NCI-H748 (cell line): ENCODE results near the gene LOXL3.
"Not testable (repeated sequence)": the region's sequence is repeated elsewhere in the genome, so short reads cannot be mapped to it uniquely, and the experiment has no call there.

ENCODE experiments used
- DNase-seq: peaks from one replicate; lab custom pipeline; 2025; ENCODE audit not compliant: unreplicated experiment; lab: John Stamatoyannopoulos, UW

Gene LOXL3

DNA sequence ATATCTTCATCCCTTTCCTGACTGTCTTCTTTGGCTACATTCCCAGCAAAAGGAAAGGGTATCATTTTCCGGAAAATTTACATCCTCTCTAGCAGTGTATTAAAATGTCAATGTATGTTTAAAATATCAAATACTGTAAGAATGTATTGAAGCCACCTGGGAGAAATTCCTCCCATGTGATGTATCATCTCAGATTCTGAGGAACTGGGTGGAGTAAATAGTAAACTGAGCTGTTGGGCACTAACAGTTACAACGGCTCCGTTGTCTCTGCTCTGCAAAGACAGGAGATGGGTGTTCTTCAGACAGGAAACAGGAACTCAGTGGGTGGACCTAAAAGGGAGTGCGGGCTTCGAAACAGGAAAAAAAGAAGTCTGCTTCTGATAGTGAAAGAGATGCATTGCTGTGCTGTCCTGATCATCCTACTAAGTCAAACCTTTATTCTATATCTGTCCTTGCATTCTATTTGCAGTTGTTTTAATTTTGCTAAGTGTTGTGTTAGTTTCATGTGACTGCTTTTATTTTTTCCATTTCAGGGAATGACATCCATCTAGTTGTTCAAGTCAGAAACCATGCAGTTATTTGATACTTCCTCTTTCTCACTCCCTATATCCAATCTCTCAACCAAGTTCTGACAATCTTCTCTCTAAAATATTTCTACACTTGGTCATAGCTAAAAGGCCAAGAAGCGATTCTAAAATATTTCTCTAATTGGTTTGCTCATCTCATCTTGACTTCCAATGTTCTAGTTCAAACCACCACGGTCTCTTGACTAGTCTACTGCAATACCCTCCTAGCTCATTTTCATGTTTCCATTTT, 20.2 kb upstream of the LOXL3 start:
- no peak for DNase-seq

DNA sequence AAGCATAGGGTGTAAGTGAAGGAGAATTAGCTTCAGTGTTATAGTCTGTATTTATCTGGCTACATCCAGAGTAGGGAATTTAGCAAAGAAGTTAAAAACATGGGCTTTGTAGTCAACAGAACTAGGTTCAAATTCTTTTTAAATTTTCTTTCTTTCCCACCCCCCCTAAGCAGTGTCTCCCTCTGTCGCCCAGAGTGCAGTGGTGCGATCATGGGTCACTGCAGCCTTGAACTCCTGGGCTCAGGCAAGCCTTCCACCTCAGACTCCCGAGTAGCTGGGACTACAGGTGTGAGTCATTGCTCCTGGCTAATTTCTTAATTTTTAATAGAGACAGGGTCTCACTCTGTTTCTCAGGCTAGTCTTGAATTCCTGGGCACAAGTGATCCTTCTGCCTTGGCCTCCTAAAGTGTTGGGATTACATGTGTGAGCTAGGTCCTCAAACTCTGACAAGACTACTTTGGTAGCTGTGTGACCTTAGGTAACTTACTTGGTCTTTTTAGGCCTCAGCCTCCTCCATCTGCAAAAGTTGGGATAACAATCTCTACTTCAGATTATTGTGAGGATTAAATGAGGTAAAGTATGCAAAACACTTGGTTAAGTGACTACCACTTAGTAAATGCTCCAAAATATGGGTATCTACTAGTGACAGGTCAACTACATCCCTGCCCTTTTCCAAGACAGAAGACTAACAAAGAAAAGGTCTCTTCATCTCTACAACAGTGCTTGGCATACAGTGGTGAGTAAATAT, 18.6 kb upstream of the LOXL3 start:
- DNase-seq, result no peak

DNA sequence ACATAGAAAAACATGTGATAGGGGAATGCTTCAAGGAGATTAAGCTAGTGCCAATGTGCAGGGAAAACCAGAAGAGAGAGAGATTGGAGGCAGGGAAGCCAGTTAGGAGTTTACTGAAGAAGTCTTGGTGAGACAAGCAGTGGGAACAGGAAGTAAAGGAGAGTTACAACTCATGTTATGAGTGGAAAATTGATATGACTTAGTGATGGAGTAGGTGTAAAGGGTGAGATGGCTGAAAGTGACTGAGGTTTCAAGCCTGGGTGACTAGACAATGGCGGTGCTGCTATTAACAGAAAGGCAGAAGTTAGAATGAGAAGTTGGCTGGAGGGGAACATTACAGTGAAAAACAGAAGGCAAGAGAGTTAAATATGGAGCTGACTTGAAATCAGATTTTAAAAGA, 17.3 kb upstream of the LOXL3 start:
- DNase-seq, result no peak

DNA sequence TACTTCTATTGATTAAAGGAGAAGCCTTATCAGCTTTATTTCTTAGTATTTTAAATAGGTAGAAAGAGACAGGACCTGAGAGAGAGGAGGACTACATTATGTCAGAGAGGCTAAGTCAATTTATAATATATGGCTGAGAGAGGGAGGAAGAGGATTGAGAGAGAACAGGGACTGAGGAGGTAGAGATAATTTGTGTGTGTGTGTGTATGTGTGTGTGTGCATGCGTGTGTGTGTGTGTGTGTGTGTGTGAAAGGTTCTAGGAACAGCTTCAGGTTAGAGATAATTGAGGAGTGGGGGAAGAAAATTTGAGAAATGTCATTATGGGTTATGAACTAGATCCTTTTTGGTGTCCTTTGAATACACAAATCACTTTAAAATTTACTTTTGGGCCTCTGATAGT, 15.9 kb upstream of the LOXL3 start:
- no peak for DNase-seq

DNA sequence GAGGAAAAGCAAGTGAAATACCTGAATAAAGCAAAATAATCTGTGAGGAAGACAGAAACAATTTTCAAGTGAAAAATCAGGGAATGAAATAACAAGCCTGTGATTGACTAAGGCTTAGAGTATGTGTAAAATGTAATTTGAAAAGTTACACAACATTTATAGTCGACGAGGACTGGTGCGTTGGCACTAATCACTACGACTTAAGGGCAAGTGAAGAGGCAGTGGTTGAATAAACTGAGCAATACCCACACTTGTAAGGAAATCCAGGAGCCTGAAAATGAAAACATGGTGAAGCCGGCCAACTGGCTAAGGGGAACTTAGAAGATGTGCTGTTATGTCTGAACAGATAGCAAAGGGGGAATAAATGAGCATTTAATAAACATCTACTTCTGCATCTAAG, 14.1 kb upstream of the LOXL3 start:
- no peak for DNase-seq

DNA sequence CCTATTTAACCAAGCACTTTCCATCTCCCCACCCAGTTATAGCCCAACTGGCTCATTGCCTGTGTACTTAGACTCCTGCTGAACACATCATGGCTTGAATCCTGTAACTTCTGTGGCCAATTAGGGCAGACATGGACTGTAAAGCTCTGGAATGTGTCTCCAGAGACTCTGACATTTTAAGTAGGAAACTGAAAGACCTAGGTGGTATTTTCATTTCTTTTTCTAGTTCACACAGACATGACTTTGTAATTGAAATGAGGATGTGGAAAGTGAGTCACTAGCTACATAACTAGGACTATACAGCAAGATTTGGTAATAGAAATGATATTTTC, 13.0 kb upstream of the LOXL3 start:
- DNase-seq, result no peak

DNA sequence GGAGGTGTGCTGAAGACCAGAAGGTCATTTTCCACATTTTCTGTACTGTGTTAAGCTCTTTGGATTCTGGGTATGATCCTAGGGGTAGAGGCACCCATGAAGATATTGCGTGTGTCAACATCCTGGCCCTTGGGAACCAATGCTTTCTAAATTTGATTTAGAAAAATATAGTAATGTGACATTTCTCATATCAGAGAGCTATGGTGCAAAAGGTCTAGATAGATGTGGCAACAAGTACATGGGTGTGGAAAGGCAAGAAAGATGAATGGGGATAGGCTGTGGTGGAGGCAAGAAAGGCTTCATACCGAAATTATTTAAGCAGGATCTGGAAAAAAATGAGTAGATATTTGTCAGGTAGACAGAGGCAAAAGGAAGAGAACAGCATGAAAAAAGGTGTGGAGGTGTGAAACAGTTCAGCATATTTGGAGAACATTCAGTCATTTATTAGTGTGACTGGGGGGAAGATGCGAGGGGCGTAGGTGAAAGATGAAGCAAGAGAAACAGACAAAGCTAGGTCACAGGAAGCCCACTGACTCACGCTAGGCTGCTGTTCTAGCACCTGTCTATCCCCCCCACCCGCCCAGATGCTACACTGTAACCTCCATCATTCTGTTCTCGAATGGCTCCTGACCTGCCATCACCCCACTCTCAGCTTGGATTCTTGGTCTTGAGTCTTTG, 12.5 kb upstream of the LOXL3 start:
- DNase-seq, result no peak

DNA sequence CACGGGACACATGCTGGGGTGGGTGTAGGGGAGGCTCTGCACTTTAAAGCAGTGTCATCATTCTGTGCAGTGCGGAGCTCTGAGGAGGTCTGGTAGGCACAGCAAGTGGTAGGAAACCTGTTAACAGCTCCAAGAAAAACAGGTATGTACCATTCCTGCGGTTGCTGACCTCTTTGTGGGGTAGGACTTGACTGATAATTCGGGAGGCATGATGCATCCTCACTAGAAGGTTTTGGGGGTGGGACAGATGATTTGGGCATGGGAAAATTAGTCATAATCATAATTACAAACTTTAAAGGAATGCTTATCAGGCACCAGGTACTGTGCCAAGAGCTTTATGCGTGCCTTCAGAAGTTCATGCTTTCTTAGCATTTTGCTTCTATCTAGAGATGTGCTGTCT, 10.5 kb upstream of the LOXL3 start:
- no peak for DNase-seq

DNA sequence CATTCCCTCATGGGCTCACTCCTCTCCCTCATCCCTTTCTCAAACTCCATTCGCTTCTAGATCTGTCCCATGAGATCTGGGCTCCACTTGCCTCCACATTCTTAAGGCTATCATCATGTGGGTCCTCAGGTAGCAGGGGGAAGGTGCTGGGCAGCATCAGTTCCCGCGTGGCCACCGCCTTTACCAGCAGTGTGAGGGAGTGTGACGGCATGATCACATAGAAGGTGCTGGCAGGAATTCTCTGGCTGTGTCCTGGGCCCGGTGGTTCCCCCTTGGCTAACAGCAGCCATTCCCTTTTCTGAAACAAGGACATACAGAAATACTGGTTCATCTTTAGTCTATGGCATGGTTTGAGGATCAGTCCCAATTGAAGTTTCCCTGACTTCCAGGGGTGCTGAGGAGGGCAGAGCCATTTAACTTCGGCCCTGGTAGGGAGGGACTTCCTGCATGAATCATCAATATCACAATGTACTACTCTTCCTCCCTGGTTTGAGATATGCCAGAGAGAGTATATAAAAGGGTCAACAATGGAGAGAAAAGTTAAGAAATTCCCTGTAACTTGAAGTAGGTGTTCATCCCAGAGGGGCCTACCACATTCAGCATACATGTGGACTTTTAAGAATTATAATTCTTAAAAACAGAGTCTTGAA, 8.5 kb upstream of the LOXL3 start:
- DNase-seq, result no peak

DNA sequence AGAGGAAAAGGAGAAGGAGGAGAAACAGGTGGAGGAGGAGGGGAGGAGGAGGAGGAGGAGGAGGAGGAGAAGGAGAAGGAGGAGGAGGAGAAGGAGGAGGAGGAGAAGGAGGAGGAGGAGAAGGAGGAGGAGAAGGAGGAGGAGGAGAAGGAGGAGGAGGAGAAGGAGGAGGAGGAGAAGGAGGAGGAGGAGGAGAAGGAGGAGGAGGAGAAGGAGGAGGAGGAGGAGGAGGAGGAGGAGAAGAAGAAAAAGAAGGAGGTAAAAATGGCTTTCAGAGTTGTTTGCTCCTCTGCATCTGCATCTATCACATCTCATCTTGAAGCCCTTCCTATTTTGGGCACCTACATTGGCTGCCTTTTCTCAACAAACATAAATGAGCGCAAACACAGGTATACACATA, 7.3 kb upstream of the LOXL3 start:
- DNase-seq, result not testable (repeated sequence)

DNA sequence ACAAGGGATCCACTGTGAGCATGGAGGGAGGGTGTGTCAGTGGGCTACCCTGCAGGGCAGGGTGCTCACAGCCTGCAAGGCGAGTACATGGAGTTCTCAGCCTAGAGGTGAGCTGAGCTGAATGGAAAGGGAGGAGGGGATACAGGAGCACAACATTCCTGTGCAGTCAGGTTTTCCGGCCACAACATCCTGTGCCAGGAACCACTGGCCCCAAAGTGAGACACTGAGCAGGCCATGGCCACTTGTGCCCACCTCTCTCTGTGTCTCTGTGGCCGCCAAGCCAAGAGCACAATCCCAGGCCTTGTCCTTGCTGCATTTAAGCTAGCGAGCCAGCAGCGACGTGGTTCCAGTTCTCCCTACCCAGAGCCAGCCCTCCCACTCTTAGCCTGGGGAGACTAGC, 6.8 kb upstream of the LOXL3 start:
- DNase-seq, result no peak

DNA sequence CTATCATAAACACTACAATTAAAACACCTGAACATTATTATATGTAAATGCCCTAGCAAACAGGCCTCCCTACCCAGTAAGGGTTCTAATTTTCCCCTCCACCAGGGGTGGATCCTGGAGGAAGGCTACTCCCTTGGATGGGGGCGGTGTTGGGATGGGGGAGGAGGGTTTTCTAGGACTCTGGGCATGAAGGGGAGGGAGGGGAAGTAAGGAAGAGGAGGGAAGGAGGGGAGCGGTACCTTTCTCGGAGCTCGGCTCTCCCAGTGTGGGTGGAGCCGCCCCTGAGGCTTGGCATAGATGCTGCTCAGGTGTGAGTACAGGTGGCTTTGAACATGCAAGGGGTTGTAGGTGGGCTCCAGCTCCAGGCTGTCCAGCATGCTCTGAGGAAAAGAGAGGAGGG, 6.2 kb upstream of the LOXL3 start:
- peak; percentile 7 for DNase-seq

DNA sequence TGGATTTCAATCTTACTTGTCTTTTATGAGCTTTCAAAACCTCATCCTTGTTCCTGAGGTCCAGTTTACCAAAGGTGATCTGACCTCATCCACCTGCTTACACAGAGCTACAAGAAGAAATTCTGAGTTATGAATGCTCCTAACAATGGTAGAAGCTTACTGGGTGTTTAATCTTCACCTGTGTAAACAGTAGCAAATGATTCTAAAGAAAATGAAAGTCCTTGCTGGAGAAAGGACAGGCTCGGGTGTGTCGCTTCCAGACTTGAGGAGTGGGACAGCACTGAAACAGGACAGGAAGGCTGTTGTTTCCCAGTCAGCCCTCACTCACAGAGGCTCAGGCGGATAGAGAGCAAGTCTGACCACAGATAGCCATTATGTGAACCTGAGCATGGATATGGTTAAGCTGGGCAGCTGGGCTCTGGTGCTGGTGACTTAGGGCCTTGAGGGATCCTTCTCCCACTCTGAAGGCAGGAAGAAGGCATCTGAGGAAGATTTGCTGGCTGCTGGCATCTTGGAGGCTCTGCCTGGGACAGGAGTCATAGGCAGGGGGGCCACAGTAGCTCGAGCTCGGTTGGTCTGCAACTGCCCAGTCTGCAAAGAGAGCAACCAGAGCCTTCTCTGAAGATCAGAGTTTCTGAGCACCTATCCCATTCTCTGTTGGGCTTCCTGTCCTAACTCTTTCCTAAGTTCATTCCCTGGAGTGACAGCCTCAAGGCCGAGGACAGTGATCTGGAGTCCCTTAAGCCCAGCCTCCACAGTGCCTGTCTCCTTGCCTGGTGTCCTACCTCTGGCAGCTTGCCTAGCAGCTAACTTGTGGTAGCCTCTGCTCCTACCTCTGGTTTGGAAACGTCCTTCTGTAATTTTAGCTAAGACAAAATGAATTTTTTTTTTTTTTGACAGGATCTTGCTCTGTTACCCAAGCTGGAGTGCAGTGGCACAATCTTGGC, 4.8 kb upstream of the LOXL3 start:
- no peak for DNase-seq

DNA sequence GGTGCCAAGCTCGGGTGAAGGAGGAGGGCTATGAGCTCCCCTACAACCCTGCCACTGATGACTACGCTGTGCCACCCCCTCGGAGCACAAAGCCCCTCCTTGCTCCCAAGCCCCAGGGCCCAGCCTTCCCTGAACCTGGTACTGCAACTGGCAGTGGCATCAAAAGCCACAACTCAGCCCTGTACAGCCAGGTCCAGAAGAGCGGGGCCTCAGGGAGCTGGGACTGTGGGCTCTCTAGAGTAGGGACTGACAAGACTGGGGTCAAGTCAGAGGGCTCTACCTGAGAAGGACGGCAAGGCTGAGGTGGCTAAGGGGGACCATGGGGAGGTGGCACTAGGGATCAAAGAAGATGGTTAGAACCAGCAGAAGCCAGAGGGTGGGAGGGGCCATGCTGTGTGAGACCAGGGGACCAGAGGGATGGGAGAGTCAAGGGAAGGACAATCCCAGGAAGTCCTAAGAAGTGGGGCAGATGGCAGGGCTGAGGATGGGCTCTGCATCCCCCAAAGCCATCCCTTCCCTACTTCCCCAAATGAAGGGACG, 3.2 kb upstream of the LOXL3 start:
- DNase-seq, result no peak

DNA sequence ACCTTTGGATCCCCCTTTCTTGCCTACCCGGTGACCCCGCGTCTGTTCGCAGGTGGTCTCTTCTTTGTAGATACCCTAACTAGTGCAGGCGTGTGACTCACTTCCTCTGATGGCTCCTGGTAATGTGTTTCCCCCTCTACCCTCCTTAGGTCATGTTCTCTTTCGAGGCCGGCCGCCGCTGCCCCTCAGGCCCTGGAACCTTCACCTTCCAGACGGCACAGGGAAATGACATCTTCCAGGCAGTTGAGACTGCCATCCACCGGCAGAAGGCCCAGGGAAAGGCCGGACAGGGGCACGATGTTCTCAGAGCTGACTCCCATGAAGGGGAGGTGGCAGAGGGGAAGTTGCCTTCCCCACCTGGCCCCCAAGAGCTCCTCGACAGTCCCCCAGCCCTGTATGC, 2.4 kb upstream of the LOXL3 start:
- no peak for DNase-seq

DNA sequence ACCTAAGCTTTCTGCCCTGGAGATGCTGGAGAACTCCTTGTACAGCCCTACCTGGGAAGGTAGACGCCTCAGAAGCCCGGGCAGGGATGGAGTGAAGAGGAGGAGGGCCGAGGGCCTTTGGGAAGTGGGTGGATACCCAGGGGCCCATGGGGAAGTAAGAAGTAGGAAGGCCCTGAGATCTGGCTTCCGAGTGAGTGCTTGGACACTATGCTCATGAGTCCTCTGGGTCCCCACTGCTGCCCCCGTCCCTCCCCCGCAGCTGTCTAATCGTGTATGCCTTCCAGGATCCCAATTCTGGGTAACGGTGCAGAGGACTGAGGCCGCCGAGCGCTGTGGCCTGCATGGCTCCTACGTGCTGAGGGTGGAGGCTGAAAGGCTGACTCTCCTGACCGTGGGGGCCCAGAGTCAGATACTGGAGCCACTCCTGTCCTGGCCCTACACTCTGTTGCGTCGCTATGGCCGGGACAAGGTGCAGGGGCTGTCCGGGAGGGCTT, 1.9 kb upstream of the LOXL3 start:
- DNase-seq, result no peak

DNA sequence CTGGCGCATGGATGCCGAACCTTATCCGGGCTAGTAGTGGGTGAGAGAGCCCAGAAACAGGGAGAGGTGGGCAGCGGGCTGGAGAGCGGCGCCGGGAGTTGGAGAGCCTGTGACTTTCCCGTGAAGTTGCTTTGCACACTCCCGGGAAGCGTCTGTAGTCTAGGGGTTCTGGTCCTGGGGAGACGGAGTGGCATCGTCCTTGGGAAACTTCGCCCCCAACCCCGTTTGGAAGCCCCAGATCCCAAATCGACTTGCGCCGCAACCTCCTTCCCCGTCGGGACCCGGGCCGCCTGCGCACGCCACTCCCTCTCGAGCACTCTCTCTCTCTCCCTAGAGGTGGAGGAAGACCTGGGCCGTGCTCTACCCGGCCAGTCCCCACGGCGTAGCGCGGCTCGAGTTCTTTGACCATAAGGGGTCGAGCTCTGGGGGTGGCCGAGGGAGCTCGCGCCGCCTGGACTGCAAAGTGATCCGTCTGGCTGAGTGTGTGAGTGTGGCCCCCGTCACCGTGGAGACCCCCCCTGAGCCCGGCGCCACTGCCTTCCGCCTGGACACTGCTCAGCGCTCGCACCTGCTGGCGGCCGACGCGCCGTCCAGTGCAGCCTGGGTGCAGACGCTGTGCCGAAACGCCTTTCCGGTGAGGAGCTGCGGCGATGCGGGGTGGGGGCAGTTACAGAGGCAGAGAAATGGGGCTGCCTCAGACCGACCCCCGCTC, 1.2 kb upstream of the LOXL3 start:
- DNase-seq, result peak; percentile 66

DNA sequence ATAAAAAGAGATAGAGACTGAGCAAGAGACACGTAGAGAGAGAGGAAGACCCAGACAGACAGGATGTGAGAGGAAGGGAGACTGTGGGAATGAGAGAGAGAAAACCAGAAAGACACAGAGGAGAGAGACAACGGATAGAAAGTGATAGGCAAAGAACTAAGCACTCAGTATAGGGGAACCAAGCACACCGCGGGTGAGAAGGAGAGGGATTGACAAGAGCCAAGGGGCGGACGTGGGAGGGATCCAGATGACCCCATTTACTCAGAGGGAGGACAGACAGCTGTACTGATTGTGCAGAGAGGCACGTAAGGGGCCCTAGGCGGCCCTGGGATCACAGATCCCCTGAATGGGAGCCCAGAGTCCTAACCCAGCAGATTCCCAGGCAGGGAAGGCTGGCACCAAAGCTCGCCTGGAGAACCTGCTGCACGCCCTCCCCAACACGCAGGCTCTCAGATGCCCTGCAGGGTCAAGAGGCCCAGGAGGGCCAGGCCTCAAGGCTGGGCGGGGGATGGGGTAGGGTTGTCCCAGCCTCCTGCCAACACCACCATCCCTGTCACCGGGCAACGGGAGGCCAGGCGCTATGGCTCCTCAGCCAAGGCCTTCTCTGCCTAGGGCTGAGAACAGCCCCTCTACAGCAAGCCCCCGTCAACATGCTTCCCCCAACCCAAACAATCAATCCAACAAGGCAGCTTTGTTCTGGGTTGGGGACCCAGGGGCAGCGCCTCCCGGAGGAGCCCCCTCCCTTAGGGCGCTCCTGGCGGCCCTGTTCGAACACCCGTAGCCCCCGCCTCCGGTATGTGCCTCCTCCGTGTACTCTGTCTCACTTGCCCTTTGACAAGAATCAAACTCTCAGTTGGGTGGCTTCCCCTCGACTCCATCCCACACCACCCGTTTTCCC, 579 bp downstream of the LOXL3 start:
- peak; percentile 15 for DNase-seq
